GM19324 (cell line): ENCODE results near the gene BCL2L14.
"Not testable (repeated sequence)": the region's sequence is repeated elsewhere in the genome, so short reads cannot be mapped to it uniquely, and the experiment has no call there.

Source experiments
- ATAC-seq: cut with Tn5 transposase; IDR thresholded peaks from one replicate; pipeline ENCODE4 v1.9.1; 2021; ENCODE audit warnings: mild to moderate bottlenecking, moderate library complexity; ENCODE audit not compliant: unreplicated experiment, low FRiP score

BCL2L14 gene

DNA sequence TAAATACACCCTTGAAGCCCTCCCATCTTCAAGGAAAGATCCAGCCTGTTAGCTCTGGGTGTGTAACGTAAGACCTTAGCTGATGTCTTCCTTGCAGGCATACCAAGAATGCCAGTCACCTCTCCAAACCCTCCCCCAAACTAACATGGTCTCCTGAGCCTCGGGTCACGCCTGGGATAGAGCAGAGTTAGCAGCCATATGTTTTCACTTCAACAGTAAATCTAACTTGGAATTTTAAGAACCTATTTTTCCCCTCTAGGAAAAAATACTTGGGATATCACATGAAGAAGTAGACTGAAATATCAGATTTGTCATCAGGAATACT is 27.9 kb downstream of the BCL2L14 start:
- no peak for ATAC-seq

DNA sequence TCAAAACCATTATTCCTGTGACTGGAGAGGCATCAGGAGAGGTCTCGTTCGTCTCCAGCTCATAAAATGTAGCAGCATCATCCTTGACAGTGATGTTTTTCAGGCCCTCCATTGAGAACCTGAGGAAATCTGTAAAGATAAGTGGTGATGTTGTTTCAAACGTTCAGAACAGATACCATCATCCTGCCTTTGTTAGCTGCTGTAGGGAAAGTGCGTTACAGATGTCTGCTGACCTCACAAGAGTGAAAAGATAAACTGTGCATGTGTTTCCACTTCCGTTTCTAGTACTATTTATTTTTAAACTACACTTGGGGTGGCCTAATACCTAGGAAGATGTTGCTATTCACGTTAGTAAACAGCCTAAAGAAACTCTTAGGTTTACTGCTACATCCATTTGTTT is 28.4 kb downstream of the BCL2L14 start:
- no peak for ATAC-seq

DNA sequence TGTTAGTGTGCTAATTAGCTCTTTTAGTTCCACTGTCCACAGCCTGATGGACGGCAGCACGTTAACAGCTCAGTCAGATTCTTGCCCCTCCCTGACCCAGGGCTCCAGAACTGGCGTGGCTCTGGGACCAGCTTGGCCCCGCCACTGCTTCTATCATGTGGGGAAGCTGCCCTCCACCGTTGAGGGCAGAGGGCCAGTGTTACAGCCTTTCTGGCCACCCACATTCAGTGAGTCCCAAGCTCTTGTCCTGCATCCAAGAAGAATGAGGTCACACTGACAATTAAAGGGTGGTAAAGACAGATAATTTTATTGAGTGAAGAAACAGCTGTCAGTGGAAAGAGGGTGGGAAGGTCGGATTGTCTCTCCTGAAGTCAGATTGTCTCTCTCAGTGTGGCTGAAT is 36.9 kb downstream of the BCL2L14 start:
- no peak for ATAC-seq

DNA sequence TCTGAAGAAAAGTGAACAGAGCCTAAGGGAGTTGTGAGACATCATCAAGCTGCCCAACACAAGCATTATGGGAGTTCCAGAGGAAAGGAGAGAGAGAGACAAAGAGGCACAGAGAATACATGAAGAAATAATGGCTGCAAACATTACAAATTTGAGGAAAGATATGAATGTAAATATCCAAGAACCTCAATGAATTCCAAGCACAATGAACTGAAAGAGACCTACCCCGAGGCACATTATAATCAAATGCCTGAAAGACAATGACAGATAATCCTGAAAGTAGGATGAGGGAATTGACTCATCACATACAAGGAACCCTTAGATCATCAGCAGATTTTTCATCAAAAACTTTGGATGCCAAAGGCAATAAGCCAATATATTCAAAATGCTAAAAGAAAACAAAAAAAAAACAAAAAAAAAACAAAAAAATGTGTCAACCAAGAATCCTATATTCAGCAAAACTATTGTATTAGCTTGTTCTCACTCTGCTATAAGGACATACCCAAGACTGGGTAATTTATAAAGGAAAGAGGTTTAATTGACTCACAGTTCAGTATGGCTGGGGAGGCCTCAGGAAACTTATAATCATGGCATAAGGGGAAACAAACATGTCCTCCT is 37.8 kb downstream of the BCL2L14 start:
- ATAC-seq: no peak

DNA sequence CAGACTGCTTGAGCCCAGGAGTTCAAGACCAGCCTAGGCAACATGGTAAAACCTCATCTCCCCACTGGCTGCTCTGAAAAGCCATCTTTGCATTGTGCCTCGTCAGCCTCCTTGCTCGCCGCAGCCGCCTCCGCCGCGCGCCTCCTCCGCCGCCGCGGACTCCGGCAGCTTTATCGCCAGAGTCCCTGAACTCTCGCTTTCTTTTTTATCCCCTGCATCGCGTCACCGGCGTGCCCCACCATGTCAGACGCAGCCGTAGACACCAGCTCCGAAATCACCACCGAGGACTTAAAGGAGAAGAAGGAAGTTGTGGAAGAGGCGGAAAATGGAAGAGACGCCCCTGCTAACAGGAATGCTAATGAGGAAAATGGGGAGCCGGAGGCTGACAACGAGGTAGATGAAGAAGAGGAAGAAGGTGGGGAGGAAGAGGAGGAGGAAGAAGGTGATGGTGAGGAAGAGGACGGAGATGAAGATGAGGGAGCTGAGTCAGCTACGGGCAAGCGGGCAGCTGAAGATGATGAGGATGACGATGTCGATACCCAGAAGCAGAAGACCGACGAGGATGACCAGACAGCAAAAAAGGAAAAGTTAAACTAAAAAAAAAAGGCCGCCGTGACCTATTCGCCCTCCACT is 40.3 kb downstream of the BCL2L14 start:
- not testable (repeated sequence) for ATAC-seq

DNA sequence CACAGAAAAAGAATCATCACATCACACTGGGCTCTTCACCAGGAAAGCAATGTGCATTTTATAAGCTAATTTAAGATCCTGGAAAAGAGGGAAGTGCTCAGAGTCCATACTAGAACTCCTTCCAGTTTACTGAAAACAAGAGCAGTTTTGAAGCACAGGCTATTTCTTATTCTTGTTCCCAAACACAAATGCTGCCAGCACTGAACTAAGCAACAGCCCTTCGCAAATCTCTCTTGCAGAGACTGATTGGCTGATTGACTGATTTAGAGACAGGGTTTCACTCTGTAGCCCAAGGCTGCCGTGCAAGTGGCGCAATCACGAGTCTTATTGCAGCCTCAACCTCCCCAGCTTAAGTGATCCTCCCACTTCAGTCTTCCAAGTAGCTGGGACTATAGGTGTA is 44.8 kb downstream of the BCL2L14 start:
- no peak for ATAC-seq

DNA sequence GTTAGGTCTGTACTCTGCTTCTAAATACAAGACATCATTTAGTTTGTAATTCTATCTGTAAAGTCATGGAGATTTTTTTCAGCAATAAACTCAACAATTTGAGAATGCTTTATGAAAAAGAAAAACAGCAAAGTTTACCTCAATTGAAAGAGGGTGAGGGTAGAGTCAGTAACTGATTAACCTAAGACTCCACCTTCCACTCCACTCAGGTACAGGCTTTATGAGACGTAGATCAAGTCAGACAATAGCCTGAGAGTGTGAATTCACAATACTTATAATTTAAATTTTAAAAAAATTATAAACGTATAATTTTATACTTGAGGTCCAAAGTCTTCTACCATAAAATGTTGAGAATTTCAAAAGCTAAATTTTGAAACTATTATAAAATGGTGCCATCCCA is 45.9 kb downstream of the BCL2L14 start:
- ATAC-seq: no peak

DNA sequence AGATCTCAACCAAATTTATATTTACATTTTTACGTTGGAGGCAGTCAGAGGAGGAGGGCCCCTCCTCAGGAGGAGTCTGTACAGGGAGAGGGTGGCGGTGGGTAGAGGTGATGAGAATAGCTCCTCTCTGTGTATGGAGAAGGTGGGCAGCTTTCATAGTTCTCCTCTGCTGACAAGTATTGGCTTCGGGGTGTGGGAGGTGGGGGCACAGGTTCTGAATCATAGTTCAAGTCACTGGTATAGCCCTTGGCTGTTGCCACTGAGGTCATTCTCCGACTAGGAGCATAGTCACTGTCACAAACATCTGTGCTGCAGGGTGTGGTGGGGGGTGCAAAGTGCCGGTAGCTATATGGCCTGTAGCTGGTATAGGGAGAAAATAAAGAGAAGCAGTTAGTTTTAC is 50.3 kb downstream of the BCL2L14 start:
- no peak for ATAC-seq

DNA sequence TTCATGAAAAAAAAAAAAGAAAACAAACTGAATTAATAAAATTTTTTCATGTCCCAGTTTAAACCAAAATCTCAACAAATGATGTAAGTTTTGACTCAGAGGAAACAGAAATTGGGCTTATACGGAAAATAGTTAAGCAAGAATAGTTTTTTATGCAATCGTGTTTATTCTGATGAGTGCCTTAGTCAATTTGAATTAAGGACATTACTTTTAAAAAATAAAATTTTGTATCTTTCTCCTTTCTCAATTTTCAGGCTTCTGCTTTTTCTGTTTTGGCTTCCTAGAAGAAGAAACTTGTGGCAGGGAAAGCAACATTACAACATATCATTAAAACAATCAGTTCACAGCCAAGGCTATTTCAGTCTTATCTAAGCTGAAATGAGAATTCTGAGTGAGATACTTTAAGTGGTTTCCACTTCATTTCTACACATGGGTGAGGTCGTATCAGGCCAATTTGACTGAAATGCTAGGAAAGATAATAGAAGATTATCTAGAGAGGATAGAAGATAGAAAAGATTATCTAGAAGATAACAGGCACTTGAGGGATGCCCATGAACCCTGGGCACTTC is 52.4 kb downstream of the BCL2L14 start:
- no peak for ATAC-seq

DNA sequence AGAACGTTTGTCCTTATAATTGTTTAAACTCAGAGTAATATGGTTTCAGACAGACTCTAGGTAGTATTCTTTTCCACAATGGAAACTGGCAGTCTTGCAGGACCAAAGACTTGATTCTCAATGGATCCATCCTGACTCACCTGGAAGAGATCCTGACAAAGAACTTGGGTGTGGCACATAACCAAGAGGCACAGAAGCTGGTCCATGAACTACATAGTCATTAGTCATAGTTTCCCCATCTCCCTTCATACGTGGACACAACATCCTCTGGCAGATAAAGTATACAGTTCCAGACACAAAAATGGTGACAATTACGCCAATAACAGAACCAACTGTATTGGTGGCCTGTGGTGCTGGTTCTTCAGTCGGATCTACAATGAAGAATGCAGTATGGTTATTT is 55.8 kb downstream of the BCL2L14 start:
- no peak for ATAC-seq

DNA sequence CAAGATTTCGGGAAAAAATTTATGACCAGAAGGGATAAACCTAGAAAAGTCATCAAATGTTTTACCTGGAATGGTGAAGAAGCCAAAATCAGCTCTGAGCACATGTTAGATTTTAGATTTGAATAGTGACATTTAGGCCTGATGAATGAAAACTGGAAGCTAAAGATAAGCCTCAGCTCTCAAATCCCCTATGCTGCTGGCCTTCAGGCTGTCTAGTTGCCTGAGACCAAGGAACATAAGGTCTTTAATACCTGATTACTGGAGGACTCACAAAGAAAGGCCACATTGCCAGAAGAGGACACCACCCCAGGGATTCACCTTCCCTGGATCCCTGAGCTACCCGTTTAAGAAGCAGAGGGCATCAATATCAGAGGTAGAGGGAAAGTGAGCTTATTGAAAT is 56.6 kb downstream of the BCL2L14 start:
- ATAC-seq: no peak

DNA sequence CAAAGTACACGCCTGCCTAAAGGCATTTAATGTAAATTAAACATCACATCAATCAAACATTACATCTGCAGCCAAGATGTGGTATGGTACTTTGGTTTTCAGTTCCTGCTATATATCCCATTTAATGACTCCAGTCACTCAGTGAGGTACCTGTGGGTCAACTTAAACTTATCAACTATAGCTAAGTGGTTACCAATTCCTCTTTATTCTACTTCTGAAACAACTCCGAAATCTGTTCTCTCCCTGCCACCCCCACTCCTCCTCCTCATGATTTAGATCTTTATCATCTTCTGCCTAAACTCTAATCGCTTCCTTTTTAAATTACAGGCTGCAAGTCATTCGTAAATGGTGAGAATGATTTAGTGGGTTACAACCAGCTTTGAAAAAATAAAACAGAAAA is 57.9 kb downstream of the BCL2L14 start:
- ATAC-seq: no peak

DNA sequence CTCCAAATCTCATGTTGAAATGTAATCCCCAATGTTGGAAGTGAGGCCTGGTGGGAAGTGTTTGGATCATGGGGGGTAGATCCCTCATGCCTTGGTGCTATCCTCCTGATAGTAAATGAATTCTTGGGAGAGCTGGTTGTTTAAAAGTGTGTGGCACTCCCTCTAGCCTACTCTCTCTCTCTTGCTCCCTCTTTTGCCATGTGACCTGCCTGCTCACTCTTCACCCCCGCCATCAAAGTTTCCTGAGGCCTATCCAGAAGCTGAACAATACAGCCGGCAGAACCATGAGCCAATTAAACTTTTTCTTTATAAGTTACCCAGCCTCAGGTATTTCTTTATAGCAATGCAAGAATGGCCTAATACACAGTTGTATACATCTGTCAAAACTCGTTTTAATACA is 62.5 kb downstream of the BCL2L14 start:
- ATAC-seq: no peak

DNA sequence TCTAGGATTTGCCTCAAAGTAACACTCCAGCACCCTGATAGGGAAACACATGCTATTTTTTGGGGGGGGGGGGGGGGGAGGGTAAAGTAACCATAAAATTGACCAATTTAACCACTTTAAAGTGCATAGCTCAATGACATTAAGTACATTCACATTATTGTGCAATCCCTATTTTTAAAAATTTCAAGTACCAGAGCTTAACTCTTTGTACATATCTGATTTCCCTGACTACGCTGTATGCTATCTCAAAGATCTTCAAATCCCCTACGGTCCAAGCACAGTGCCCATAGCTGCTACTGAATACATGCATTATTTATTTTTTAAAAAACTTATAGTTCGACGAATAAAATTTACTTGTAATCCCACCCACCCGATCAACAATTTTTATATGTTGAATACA is 63.0 kb downstream of the BCL2L14 start:
- ATAC-seq: no peak

DNA sequence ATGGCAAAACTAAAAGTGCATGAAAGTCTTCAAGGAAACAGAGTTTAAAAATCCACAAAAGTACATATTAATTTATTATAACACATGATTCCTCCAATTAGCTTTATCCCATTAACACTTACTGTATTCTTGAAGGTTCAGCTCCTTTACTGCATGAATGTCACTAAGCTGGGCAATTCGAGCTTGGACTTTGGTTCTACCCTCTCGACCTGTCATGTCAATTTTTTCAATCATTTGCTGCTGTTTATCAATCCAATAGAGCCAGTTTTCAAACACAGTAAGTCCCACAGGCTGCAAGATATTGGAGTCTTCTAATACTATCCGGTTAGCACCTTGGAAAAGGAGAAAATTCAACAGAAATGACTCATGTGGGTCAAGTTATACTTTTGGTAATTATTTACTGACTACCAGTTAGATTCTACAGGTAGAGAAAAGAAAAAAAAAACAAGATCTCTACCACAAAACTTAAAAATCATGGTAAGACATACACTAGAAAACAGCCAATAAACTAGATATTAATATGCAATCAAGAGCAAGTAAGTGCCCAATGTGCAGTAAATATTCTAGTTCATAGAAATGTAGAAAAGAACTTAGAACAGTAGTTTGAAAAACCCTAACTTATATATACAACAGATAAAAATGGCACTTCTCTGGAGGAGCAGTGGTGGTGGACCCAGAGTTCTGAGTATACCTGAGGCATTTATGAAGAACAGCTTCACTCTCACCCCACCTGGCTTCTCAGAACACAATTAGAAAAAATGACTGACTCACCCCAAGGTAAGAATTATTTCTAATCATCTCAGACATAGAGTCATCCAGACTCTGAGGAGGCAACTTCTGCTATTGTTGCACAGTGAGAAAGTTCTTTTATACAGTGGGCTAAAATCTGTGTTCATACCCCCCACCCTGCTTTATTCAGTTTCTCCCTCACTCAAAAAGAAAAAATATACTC is 67.7 kb downstream of the BCL2L14 start:
- no peak for ATAC-seq

DNA sequence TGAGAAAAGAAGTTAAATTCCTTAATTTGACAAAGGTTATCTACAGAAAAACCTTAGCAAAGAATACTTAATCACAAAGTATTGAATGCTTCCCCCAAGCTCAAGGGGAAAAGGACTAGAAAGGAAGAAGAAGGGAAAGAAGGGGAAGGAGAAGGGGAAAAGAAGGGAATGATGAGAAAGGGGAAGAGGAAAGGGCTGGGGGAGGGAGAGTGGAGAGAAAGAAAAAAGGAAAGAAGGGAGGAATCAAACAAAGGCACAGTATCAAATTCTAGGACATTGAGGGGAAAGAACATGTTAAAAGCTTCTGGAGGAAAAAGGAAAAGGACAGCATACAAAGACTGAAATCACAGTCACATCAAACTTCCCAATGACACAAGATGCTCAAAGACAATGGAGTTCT is 70.3 kb downstream of the BCL2L14 start:
- no peak for ATAC-seq

DNA sequence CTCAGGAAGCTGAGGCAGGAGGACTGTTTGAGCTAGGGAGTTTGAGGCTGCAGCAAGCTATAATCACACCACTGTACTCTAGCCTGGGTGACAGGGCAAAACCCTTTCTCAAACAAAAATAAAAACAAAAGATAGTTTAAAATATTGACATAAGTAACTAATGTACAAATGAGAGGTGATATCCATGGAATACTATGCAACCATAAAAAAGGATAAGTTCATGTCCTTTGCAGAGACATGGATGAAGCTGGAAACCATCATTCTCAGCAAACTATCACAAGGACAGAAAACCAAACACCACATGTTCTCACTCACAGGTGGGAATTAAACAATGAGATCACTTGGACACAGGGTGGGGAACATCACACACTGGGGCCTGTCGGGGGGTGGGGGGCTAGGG is 73.8 kb downstream of the BCL2L14 start:
- ATAC-seq: not testable (repeated sequence)

DNA sequence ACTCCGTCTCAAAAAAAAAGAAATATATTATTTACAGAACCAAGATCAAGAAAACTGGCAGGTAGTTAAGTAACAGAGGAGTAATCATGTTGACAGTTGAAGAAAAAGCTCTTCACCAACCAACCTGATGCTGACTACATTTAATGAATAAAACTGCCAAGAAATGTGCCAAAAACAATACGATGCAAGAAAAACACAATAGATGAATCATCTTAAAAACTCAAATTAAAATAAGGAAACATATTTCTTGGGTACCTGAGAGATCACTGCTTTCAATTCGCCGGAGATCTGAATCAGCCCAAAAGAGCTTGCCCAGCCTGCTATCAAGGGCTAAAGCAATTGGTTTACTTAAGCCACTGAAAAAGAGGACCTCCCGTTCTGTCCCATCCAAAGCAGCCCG is 76.4 kb downstream of the BCL2L14 start:
- ATAC-seq: no peak
